ENCODE results near the gene LRMDA.

LRMDA gene

DNA sequence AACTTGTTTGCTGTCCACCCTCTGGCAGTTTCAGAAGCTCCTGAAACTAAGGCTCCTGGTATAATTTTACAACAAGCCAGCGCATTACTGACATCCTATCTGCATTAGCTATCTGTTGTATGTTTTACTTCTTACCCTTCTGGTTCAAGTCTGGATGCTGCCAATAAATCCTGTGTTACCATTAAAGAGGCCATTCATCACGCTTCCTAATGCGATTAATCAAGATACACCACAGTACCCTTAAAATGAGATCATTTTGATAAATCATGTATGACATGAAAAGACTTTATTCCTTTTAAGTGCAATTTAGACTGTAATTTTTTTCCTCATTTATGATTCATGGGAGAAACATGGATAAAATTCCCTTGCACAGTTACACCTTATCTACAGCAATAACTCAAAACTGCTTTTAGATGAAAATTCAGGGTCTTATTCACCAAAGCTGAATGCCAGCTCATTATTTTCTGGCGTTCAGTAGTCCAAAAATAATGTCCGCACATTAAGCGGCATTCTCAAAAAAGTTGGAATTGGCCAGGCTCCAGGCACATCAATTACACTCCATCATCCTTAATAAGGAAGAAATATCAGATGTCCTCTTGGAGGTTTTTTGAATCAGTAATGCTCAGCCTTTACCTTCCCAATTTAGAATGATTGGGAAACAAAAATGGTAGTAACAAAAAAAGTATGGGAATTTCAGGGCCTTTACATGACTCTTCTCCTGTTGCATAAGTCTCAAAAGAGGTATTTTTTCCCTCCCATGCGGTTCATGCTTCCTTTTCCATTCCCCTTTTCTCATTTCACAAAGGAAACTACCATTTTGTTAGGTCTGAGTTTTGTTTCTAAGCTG, 878.5 kb downstream of the LRMDA start:
- no peak for DNase-seq (ENCODE audit: low read depth in 2 of 2, low spot score in 1 of 2)

- no peak for DNase-seq (ENCODE audit: low read depth in 2 of 2, low spot score in 1 of 2)
These were observed 879.2 kb downstream of the LRMDA start for GRCh38 chr10:76310588-76311080.

- DNase-seq (ENCODE audit: low read depth in 2 of 2, low spot score in 1 of 2): no peak
These were observed 880.6 kb downstream of the LRMDA start for GRCh38 chr10:76311752-76312636.

DNA sequence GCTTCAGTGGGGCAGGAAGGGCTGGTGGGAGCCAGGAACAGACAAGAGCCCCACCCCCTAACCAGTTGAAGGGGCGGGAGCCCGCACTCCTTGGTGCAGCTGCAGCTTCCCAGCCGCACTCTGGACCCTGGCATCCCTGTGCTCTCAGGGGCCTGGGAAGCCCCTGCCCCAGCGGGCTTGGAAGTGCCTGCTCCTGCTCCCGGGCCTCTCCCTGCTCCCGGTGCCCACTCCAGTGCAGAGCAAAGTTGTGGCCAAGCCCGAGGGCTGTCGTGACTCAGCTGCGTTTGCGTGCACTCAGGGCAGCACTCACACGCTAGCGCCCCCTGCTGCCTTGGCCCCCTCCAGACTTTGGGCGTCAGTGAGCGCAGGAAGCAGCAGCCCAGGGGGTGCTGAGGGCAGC, 883.8 kb downstream of the LRMDA start:
- DNase-seq (ENCODE audit: low read depth in 2 of 2, low spot score in 1 of 2): no peak

GRCh38 chr10:76316234-76316633, 884.8 kb downstream of the LRMDA start:
- no peak for DNase-seq (ENCODE audit: low read depth in 2 of 2, low spot score in 1 of 2)

DNA sequence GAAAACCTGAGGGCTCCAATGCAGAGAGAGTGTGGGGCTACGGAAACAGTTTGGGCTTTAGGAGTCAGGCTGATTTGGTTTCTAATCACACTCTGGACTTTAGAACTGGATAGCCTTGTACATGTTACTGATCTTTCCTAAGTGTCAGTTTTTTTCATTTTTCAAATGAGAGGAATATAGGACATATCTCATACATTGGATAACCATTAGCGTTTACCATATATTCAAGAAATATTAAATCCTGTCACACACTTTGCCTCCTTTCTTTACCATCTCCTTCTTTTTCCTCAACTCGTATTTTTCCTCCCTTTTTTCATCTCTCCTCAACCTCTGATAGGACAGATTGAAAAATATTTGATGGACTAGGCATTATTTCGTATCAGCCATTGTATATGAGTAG, 885.7 kb downstream of the LRMDA start:
- no peak for DNase-seq (ENCODE audit: low read depth in 2 of 2, low spot score in 1 of 2)

GRCh38 chr10:76318211-76318610, 886.8 kb downstream of the LRMDA start:
- no peak for DNase-seq (ENCODE audit: low read depth in 2 of 2, low spot score in 1 of 2)

DNA sequence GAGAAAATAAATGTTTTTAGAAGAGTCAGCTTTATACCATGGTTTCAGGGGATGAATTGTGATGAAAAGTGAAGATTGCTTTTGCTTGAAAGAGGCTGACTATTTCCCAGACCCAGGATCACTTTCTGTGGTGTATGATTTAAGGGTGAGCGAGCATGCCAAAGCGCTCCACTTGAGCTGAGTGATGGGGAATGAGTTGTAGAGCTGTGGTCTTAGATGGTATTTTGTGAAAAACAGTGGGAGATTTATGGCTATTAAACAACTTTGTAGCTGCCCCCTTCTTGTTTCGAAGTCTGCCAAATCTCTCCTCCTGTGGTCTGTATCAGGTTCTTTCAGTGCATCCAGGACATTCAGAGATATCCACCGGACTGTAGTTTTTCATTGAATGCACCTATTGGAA, 888.2 kb downstream of the LRMDA start:
- no peak for DNase-seq (ENCODE audit: low read depth in 2 of 2, low spot score in 1 of 2)

DNA sequence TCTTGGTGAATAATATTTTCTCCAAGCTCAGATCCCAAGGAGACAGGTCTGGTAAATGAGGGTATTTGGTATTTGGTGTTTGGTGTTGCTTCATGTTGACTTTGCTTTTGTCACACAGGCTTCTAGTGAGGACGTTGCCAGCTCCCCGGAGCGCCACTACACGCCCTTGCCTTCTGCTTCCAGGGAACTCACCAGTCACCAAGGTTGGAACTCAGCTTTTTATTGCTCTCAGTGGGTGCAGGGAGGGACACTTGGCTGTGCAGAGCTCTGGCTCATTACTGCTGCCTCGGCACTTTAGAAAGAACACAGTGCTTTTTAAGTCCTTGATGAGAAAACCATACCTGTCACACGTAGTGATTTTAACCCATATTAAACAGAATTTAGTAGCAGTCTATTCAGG, 892.9 kb downstream of the LRMDA start:
- DNase-seq (ENCODE audit: low read depth in 2 of 2, low spot score in 1 of 2): no peak

GRCh38 chr10:76327441-76327840, 896.0 kb downstream of the LRMDA start:
- DNase-seq (ENCODE audit: low read depth in 2 of 2, low spot score in 1 of 2): no peak

GRCh38 chr10:76328348-76328747, 896.9 kb downstream of the LRMDA start:
- no peak for DNase-seq (ENCODE audit: low read depth in 2 of 2, low spot score in 1 of 2)

GRCh38 chr10:76329891-76330575, 898.6 kb downstream of the LRMDA start:
- DNase-seq (ENCODE audit: low read depth in 2 of 2, low spot score in 1 of 2): no peak

DNA sequence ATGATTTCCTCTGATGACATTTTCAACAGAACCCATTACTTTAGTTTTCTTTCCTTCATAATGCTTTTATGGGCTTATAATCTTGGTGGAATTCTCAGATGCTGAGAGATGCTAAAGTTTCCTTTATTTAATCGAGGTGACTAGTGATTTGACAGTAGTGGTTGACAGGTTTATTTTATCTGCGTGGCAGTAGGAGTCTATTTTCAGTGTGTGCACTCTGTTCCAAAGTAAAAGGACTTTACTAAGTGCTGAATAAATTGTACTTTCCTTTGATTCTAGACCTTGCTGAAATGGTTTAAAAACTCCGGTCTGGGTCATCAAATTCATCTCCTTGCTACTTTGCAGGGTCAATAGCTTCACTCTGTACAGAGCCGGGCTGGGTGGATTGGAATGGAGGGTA, 900.3 kb downstream of the LRMDA start:
- no peak for DNase-seq (ENCODE audit: low read depth in 2 of 2, low spot score in 1 of 2)

GRCh38 chr10:76333326-76333725, 901.9 kb downstream of the LRMDA start:
- DNase-seq (ENCODE audit: low read depth in 2 of 2, low spot score in 1 of 2): no peak

GRCh38 chr10:76333796-76334195, 902.4 kb downstream of the LRMDA start:
- no peak for DNase-seq (ENCODE audit: low read depth in 2 of 2, low spot score in 1 of 2)

DNA sequence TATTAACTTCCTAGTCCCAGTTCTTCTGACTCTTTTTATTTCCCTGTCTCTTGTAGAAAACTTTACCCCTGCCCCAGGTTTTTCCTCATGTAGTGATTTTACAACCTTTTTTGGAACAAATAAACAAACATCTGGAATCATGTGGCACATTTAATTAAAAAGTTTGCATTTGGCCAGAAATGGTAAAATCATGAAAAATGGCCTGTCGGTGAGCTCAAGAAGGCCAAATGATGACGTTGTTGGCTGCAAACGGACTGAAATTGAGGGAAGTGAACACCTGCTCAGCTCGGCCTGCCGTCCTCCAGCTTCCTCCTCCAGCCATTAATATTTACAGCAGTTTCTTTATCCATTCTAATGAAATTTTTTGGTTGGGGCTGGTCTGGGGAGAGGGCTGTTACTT, 902.8 kb downstream of the LRMDA start:
- DNase-seq (ENCODE audit: low read depth in 2 of 2, low spot score in 1 of 2): no peak

DNA sequence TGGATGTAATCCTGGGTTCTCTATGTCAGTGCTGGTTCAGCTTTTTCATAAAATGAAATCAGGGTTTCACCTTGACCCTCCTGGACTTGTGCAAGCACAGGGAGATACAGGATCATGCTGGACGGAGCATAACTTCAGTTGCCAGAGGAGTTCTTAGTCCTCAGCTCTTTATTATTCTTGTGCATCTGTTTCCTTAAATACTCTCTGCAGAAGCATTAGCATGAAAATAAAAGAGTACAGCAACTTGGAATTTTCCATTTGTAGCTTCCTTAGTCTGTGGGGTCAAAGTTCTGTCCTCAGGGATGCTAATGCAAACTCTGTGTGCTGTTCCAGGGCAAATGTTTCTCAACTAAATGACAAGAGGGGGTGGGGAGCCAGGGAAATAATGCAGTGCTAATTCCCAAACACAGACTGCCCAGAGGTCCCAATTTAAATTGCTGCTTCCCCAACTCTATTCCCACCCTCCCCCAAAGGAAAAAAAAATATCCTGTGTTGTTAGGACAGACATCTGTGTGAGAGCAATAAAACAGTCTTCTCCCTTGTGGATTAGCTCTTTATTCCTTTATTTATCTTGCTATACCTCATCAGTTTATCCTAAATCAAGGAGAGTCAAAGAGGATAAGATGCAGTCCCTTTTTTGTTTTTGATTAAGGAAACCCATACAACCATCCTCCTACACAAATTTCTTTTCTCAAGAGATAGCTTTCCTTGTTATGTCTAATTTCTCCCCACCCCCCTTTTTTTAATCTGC, 905.0 kb downstream of the LRMDA start:
- DNase-seq (ENCODE audit: low read depth in 2 of 2, low spot score in 1 of 2): no peak

GRCh38 chr10:76337641-76338040, 906.2 kb downstream of the LRMDA start:
- DNase-seq (ENCODE audit: low read depth in 2 of 2, low spot score in 1 of 2): no peak

GRCh38 chr10:76338187-76338586, 906.8 kb downstream of the LRMDA start:
- DNase-seq (ENCODE audit: low read depth in 2 of 2, low spot score in 1 of 2): no peak

- DNase-seq (ENCODE audit: low read depth in 2 of 2, low spot score in 1 of 2): no peak
These were observed 910.3 kb downstream of the LRMDA start for GRCh38 chr10:76341740-76342139.

- DNase-seq (ENCODE audit: low read depth in 2 of 2, low spot score in 1 of 2): no peak
These were observed 911.6 kb downstream of the LRMDA start for GRCh38 chr10:76342996-76343395.

Measured in stimulated activated CD8-positive, alpha-beta memory T cell treated with anti-CD3 and anti-CD28 coated beads, Interleukin-4, amount 100 ng/mL, for 4 hours (primary cell).